Smooth muscle cell (in vitro differentiated cells): ENCODE measurements around the gene NTRK1. TPM values are rescaled to one million over a fixed set of nuclear protein-coding genes. Genes with fewer than 3 reads are reported as not detected.

ENCODE experiments used
- DNase-seq: peaks from one replicate; lab custom pipeline; 2025; ENCODE audit not compliant: unreplicated experiment; lab: John Stamatoyannopoulos, UW
- H2AFZ ChIP-seq: fragments of 200-600 bp; sonication (generic); 2 replicates; pipeline ENCODE4 v1.6.0; 2016; ENCODE audit warnings: antibody characterized with exemption, low read depth, mild to moderate bottlenecking
- H3F3A ChIP-seq: fragments of 200-600 bp; sonication (generic); 2 replicates; pipeline ENCODE4 v1.6.0; 2017; ENCODE audit warnings: antibody characterized with exemption, low read depth
- H3K27ac ChIP-seq: fragments of 200-600 bp; sonication (generic); 2 replicates; pipeline ENCODE4 v1.5.1; 2016; ENCODE audit warnings: low read depth, mild to moderate bottlenecking
- H3K27me3 ChIP-seq: fragments of 200-600 bp; sonication (generic); 2 replicates; pipeline ENCODE4 v1.6.1; 2016; ENCODE audit warnings: low read depth, mild to moderate bottlenecking
- H3K36me3 ChIP-seq: fragments of 200-600 bp; sonication (generic); 2 replicates; pipeline ENCODE4 v1.5.1; 2016; ENCODE audit warnings: low read depth
- H3K4me1 ChIP-seq: fragments of 200-600 bp; sonication (generic); 2 replicates; pipeline ENCODE4 v1.5.1; 2016; ENCODE audit warnings: low read depth
- H3K4me2 ChIP-seq: fragments of 200-600 bp; sonication (generic); 2 replicates; pipeline ENCODE4 v1.6.0; 2016; ENCODE audit warnings: mild to moderate bottlenecking
- H3K4me3 ChIP-seq: fragments of 200-600 bp; sonication (generic); 2 replicates; pipeline ENCODE4 v1.5.1; 2016; ENCODE audit warnings: mild to moderate bottlenecking
- H3K79me2 ChIP-seq: fragments of 200-600 bp; sonication (generic); 2 replicates; pipeline ENCODE4 v1.6.0; 2016; ENCODE audit warnings: low read depth, mild to moderate bottlenecking
- H3K9ac ChIP-seq: fragments of 200-600 bp; sonication (generic); 2 replicates; pipeline ENCODE4 v1.6.0; 2016; ENCODE audit warnings: low read depth
- H3K9me3 ChIP-seq: fragments of 200-600 bp; sonication (generic); replicated peaks from 2 replicates; pipeline ENCODE4 v1.5.1; 2016; ENCODE audit warnings: low read depth
- H4K20me1 ChIP-seq: fragments of 200-600 bp; sonication (generic); 2 replicates; pipeline ENCODE4 v1.6.0; 2016; ENCODE audit warnings: low read depth
- CTCF ChIP-seq: fragments of 200-600 bp; sonication (generic); IDR thresholded peaks from 2 replicates; pipeline ENCODE4 v1.5.1; 2017; ENCODE audit warnings: borderline replicate concordance, mild to moderate bottlenecking, antibody characterized with exemption; ENCODE audit not compliant: insufficient read depth, poor library complexity, severe bottlenecking
- WGBS: methylation state at CpG from one replicate; pipeline ENCODE4 v1.1.7; 2016; ENCODE audit warnings: low lambda C conversion rate; 5-methylcytosine and 5-hydroxymethylcytosine counted together
- polyA plus RNA-seq: library from polyadenylated mRNA; unstranded; fragments of >200 nt; fragmentation: Nextera tagmentation; extraction: Ambion mirVana; gene quantifications from 2 replicates; pipeline ENCODE4 v1.2.1, GENCODE V29; 2016
- total RNA-seq: library from RNA; depleted of rRNA; stranded (reverse); fragments of >200 nt; gene quantifications from 2 replicates; pipeline ENCODE4 v1.2.3, GENCODE V29; 2014

NTRK1 gene
- total and polyA plus RNA-seq, 2 experiments from 2014 or later, result 0.85 to 3.6 TPM

GRCh38 chr1:156828400-156829124 lies 32.1 kb upstream of the NTRK1 start:
- DNase-seq, result no peak
- H3K27me3 ChIP-seq, result peaks cover 14% of the 10 kb centered on the region
- no peaks in the 10 kb centered on the region for H3F3A ChIP-seq
- no peak for TF ChIP-seq CTCF
- no peaks in the 10 kb centered on the region for H3K36me3 ChIP-seq
- no peak overlapping the region for H3K9ac ChIP-seq
- H3K9me3 ChIP-seq, result no peaks in the 10 kb centered on the region
- WGBS, result 75% methylated on average over 18 of the region's 18 CpGs
- no peak overlapping the region for H3K27ac ChIP-seq
- H3K4me2 ChIP-seq, result no peak overlapping the region
- H3K4me1 ChIP-seq, result no peaks in the 10 kb centered on the region
- no peaks in the 10 kb centered on the region for H3K79me2 ChIP-seq
- no peak overlapping the region for H3K4me3 ChIP-seq
- H2AFZ ChIP-seq, result no peak overlapping the region
- no peaks in the 10 kb centered on the region for H4K20me1 ChIP-seq

- H3K27me3 ChIP-seq, result peaks cover 35% of the 10 kb centered on the region
- H3K4me2 ChIP-seq, result no peak overlapping the region
- no peaks in the 10 kb centered on the region for H3K79me2 ChIP-seq
- no peaks in the 10 kb centered on the region for H4K20me1 ChIP-seq
- H3K9me3 ChIP-seq, result no peaks in the 10 kb centered on the region
- H3K4me3 ChIP-seq, result no peak overlapping the region
- H2AFZ ChIP-seq, result no peak overlapping the region
- WGBS, result 57% methylated on average over 5 of the region's 5 CpGs
- no peak overlapping the region for H3K27ac ChIP-seq
- H3K4me1 ChIP-seq, result no peaks in the 10 kb centered on the region
- H3F3A ChIP-seq, result no peaks in the 10 kb centered on the region
- TF ChIP-seq CTCF, result no peak
- DNase-seq, result no peak
- no peak overlapping the region for H3K9ac ChIP-seq
- H3K36me3 ChIP-seq, result no peaks in the 10 kb centered on the region
Observed at GRCh38 chr1:156832434-156832833, 28.2 kb upstream of the NTRK1 start.

- no peak overlapping the region for H3K4me2 ChIP-seq
- no peaks in the 10 kb centered on the region for H3K79me2 ChIP-seq
- H3K9ac ChIP-seq, result no peak overlapping the region
- H3K4me1 ChIP-seq, result no peaks in the 10 kb centered on the region
- H3K27me3 ChIP-seq, result peaks cover 35% of the 10 kb centered on the region
- no peak for TF ChIP-seq CTCF
- no peaks in the 10 kb centered on the region for H4K20me1 ChIP-seq
- no peak for DNase-seq
- H3F3A ChIP-seq, result no peaks in the 10 kb centered on the region
- no peak overlapping the region for H3K27ac ChIP-seq
- no peak overlapping the region for H2AFZ ChIP-seq
- no peak overlapping the region for H3K4me3 ChIP-seq
- WGBS, result 75% methylated on average over 2 of the region's 2 CpGs
- H3K36me3 ChIP-seq, result no peaks in the 10 kb centered on the region
- no peaks in the 10 kb centered on the region for H3K9me3 ChIP-seq
Observed at GRCh38 chr1:156833603-156834002, 27.1 kb upstream of the NTRK1 start.

GRCh38 chr1:156834322-156834721 lies 26.3 kb upstream of the NTRK1 start:
- Histone ChIP-seq H3K36me3 (no peaks in the 10 kb centered on the region), H3K79me2 (no peaks in the 10 kb centered on the region), H3K9me3 (no peaks in the 10 kb centered on the region), H4K20me1 (no peaks in the 10 kb centered on the region), H3K4me1 (peaks cover 2% of the 10 kb centered on the region), H2AFZ (no peak overlapping the region), H3K27me3 (peaks cover 35% of the 10 kb centered on the region), H3K4me2 (no peak overlapping the region), H3K4me3 (no peak overlapping the region), H3K9ac (no peak overlapping the region), H3K27ac (no peak overlapping the region), H3F3A (no peaks in the 10 kb centered on the region)
- 78% methylated on average over 3 of the region's 3 CpGs for WGBS
- TF ChIP-seq CTCF, result no peak
- no peak for DNase-seq
